ENCODE results near the gene ATP1B1.

ATP1B1 gene

DNA sequence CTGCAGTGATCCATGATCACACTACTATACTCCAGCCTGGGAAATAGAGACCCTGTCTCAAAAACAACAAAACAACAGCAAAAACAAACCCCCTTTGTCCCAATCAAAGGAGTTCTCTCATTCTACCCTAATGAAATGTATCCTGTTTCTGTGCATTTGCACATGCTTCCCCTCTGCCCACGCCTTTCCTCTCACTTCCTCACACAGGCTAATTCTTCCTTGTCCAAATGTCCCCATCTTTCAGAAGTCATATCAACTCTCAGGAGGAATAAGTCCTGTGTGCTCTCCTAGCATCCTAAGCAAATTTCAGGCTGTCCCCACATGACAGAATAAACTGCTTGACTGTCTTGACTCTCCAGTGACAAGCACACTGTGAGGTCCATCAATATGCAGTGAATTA, 8.1 kb upstream of the ATP1B1 start:
- no peak for DNase-seq

DNA sequence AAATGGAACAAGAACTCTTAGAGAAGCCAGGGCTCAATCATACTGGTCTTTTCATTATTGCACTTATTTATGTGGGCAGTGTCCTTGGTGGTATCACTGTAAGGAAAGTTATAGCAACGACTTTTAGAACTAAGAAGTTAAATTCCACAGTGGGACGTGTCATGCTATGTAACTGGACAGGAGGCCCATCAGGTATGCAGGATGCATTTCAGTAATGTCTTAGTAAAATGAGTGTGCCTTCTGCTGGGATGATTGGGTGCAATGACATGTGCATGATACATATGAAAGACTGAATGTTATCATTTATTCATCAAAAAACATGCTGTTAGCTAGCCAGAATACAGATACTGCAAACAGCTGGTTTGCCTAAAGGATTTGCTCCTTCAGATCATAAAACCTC, 6.9 kb upstream of the ATP1B1 start:
- DNase-seq: no peak

DNA sequence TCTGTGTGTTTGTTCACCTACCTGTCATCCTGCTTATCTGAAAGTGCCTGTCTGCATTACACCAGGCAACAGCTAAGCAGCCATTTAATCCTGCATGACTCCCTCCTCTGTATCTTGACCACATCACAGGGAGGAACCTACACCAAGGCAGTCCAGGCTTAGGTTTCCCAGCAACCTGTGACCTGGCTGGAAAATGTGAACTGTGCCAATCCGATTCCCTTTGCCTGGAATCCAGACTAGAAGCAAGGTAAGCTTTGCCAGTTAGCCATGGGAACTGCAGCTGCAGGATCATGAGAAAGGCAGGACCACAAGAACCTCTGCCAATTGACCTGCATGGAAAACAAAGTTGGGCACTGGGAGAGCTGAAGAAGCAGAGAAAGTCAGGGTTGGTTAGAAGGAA, 6.3 kb upstream of the ATP1B1 start:
- no peak for DNase-seq

DNA sequence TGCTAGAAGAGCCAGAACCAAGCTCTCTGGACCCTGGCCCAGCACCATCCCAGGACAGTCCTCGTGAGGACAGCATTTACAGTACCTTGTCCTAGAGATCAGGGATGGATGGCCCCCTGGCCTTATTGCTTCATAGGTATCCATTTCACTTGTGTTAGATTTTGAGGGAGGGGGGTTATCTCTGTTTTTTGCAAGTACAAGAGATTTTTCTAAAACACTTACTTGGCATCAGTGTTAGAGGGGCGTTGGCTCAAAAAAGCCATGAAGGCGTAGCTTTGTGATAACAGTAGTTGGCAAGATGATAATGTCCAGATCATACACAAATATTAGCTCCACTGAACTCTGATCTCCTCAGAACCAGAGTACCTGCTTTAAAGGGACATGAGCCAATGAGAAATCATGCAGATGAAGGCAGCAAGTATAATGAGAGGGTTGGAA, 5.8 kb upstream of the ATP1B1 start:
- no peak for DNase-seq

DNA sequence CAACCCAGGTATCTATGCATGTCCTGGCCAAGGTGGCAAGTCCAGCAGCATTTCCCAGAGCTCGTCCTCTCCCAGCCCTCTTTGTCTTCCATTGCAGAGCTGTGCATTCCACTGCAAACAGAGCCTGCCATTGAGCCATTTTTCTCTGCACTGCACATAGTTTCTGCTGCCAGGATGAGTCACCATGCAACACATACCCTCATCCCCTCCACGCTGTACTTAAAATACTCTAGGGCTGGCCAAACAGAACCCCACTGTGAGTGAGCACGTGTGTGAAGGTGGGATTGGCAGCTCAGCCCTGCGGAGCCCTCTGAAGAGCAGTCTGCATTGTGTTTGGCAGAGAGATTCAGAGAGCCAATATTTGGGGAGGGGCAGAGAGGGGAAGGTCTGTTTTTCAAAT, 3.9 kb upstream of the ATP1B1 start:
- DNase-seq: no peak

DNA sequence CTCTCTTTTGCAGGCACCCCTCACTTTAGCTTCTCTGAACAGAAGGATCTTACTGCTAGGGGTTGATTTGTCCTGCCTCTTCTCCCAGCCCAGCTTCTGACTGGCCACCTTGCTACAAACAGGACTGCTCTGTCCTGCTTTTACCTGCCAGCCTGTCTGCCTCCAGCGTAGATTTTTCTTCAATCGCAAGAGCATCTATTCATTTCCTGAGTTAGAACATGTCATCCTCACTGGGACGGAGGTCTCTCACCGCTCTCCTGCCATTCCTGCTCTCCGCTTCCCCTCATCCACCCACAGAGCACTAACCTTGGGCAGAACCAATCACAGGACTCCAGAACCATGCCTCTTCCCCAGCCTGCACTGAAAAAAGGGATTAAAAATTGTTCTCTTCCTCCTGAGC, 3.5 kb upstream of the ATP1B1 start:
- DNase-seq: no peak

DNA sequence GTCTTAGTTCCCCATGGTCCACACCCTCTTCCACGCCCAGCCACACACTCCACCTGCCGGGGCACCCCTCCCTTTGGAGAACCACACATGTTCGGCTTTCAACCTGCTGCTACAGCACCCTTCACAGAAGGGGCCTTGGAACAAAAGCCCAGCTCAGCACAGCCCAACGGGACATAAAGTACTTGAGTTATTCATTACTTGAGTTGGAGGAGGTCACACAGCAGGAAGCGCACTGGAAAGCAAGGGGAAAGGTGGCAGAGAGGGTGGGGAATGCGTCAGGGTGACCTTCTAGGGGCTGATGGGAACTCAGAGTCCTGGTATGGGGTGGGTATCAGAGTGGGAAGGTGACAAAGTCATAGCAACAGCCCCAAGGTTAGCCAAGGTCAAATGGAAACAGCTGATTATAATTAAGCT, 3.0 kb upstream of the ATP1B1 start:
- DNase-seq: no peak

DNA sequence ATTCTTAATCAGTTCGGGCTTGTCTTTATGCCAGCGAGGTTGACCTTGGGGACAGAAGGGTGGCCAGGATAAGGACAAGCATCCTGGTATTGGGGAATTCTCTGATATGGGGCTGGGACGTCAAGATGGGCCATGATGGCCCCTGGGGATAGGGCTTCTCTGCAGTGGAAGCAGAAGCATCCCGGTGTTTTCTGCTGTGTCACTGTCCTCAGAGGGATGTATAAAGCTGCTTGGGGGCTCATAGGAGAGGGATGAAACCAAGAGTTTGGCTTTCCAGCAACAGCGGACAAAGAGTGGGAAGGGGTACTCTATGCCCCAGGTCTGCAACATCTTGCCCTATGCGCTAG, 1.4 kb upstream of the ATP1B1 start:
- no peak for DNase-seq

DNA sequence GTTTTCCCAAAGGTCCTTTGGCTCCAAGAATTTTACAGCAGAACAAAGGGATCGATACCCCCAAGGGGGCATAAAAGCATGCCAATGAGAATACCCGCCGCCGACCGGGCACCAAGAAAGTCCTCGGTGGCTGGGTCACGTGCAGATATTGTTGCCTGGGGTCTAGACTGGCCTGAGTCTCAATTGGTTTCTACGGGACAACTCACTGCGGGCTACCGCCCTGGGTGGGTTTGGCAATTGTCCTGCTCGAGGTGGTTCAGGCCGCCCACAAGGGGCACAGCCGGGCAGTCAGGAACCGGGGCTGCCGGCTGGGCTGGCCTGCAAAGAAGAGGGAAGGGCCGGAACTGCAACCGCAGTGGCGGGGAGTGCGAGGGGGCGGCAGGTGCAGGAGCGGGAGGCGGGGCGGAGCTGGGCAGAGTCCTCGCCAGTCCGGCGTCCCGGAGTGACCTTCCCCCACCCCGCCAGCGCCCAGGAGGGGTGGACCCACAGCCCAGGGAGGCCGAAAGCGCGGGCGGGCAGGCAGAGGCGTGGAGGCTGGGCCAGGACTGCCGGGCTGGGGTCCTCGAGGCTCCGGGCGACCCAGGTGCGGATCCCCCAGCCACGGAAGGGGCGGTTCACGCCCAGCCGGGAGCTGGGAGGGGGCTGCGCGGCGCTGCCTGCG, 926 bp upstream of the ATP1B1 start:
- DNase-seq: peak; percentile 10

DNA sequence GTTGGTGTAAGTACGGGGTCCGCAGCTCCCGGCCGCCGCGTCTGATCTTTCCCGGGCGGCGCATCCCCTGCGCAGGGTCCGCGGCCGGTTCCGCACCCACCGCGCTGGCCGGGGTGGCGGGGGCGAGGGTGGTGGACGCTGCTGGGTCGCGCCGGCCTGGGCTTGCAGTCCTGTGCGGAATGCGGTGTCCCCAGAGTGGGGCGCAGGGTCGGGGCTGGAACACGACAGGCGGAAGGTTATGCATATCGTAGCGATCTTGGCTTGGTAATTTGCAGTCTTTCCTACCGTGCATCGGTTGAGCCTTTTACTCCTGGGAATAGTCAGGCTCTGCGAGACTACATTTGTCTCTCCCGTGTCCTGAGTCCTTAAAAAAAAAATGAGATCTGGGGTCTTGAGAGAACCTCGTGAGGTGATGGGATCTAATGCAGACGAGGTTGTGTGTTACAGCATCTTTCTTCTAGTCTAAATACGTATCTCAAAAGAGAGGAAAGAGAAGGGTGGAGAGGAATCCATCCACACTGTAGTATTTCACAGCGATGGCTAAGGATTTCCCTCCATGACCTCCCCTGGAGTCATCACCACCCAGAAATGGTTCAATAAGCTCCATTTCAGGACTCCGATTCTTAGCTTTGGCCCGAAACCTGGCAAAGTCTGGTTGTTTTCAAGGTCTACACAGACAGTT, 572 bp downstream of the ATP1B1 start:
- no peak for DNase-seq

DNA sequence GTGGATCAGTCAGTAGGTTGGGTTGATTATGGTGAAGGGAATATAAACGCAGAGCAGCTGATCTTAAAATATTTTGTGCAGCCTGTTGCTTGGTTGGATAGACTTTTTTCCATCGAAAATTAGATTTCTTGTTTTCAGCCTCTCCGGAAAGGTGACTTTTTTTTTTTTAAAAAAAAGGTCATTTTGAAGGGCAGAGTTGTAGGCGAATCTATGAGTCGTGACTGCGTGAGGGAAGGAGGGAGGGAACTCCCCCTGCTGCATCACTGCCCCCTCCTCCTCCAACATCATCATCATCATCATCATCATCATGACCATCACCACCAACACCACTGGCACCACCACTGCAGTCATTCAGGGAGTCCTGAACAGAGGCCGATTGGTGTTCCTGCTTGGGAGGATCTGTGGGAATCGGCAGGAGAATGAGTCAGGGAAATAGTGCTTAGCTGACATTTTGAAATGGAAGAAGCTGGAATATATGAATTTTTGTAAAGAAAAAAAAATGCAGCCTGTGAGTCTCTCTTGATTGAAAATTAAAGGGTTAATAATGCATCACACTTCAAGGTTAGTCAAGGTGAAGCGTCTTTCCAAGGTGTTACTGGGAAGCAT, 1.2 kb downstream of the ATP1B1 start:
- DNase-seq: no peak

DNA sequence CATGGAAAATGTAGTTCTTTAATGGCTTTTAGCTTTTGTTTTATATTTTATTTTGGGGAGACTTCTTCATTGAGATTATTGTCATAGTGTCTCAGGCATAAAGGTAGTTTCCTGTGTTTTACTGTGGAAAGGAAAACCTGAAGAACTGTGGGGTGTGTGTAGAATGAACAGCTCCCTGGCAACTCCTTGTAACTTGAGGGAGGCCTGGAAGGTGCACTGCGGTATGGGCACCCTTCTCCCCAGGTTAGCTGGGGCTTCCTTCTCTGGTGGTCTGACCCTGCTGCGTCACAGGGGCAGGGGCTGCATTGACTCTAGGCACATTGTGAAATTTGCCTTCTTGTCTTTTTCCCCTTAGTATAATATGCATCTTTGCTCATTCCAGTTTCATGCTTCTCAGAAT, 1.7 kb downstream of the ATP1B1 start:
- no peak for DNase-seq

DNA sequence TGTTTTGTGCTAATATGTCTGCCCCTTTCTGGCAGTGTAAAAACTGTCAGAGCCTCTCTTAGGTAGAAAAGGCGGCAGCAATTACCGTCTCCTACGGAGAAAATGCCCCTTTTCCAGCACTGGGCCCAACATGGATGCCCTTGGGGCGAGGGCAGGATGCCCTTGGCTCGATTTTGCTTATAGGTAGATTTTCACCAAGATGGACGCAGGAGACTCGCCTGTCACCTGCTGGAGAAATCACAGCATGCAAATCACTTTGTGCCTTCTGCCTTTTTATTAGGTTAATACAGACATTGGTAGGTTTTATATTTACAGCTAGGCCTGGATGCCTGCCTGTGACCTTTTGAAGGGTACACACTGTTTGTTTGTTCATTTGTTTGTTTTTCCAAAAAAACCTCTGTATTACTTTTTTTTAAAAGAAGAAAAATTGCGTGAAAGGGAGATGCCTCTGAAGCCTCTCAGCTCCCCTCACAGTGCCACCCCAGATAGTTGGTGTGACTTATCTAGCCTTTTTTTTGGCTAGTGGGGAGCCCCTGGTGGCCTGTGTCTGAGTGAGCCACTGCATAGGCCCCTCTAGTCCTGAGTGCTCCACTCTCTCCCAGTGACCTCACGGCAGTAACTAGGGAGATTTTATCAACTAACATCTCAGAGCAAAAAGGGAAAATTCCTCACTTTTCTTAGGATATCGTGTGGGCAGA, 2.5 kb downstream of the ATP1B1 start:
- no peak for DNase-seq

DNA sequence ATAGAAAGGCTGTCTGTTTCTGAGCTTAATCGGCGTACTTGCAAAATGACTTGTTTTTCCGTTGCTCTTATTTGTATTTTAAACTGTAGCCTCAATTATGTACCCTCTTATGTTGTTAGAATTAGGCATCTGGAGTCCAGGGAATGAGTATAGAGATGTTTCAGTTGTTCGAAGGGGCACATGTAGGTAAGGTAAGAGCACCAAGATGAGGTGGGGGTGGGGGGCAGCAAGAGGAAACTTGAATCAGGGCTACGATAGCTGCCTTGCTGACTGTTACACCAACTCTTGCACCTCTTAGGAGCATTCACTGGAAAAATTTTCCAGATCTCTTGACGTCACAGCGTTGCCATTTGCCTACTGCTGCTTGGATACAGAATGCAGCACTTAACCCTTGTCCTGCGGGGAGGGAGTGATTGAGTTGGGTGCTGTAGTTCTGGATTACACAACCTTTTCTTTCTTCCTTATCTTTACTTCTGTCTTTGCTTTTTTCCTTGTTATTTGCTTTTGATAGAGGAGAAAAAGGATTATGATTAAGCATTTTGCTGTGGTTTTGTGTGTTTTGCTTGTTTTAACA, 3.2 kb downstream of the ATP1B1 start:
- DNase-seq: no peak

DNA sequence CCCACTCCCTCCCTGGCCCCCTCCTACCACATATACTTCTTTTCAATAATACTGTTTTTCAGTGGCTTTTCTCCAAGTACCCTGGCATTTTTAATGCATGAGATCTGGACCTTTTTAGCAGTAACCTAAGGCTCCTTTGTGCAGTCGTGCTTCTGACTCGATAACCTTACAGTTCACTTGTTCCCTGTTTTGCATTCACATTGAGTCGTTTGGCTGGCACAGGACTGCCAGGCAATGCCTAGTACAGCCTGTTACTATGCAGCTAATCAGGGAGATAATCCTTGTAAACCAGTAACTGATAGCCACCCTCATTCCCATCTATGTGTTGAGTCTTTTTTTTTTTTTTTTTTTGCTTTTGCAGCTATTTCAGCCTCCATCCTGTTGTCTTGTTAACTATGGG, 3.7 kb downstream of the ATP1B1 start:
- no peak for DNase-seq

DNA sequence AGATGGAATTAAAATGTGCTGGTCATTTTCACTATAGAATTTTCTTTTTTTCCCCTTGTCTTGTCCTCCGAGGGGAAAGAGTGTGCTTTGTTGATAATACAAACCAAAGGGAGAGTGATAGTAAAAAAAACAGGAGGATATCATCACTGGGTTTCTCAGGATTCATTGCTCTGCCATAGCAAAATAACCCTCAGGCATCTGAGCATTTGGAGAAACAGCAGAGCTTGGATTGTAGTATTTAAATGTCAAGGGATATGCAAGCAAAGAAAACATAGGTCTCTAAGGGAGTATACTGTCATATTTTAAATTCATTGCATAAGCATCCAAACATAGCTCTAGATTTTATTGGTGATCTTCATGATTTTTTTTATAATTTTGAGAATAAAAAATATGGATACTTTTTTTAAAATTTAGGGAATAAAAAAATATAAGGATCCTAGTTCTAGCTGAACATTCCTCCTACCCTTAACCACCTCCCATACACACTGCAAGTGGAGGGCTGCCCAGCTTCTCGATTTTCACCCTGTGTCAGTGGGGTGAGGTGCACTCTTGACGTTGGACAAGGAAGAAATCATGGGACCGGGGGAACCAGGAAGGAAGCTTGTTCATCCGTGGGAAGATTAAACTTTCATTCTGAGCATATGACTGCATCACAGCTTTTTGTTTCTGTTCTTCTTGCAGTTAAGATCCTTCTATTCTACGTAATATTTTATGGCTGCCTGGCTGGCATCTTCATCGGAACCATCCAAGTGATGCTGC, 4.4 kb downstream of the ATP1B1 start:
- DNase-seq: no peak

DNA sequence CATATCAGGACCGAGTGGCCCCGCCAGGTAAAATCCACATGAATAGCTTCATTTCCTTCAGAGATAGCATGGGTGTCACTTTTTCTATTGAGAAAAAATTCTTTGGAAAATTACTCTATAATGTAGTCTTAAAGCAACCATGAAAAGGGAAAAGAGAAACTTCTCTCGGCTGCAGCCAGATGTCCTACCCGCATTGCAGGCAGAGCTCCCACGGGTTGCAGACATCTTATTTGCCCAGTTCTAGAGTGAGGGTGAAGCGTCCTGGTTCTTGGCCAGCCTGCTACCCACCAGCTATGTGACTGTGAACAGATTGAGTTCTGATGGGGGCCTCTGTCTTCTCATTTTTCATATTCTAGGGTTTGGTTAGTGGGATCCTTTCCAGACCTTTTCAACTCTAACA, 5.0 kb downstream of the ATP1B1 start:
- DNase-seq: no peak

DNA sequence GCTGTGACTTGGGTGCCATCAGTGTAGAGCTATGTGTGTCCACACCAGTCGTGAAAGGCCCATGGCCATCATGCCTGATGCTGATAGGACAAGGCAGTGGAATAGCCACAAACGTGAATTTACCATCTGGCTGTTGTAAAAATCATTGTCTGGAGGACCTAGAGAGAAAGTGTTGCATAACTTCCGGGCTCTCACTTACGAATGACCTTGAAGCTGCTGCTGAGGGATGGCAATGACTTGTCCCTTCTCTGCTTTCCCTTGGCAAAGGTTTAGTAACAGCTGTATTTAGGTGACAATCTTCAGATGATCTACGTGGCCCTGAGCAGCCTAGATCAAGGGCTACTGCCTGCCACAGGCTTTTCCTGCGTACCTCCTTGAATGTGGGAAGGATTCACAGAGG, 5.8 kb downstream of the ATP1B1 start:
- DNase-seq: no peak

DNA sequence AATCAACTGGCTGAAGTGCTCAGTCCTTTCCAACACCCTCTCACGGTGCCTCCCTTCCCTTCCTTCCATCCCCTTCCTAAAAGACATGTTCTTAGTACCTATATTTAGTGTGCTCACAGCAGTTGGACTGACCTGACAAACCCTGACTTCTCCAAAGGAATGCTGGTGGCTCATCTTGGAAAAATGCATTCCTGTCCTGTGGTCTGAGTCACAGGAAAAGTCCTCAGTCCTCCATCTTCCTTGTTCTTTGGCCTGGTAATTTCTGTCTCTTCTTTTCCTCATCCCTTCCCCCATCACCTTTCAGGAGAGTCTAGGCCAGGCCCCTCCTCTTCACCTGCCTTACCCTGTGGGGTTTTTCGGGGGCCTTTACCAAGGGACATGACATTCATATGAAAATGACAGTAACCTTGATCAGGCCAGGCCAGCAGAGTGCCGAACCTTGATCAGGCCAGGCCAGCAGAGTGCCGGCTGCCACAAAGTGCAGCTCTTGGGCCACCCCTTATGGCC, 7.2 kb downstream of the ATP1B1 start:
- DNase-seq: no peak

DNA sequence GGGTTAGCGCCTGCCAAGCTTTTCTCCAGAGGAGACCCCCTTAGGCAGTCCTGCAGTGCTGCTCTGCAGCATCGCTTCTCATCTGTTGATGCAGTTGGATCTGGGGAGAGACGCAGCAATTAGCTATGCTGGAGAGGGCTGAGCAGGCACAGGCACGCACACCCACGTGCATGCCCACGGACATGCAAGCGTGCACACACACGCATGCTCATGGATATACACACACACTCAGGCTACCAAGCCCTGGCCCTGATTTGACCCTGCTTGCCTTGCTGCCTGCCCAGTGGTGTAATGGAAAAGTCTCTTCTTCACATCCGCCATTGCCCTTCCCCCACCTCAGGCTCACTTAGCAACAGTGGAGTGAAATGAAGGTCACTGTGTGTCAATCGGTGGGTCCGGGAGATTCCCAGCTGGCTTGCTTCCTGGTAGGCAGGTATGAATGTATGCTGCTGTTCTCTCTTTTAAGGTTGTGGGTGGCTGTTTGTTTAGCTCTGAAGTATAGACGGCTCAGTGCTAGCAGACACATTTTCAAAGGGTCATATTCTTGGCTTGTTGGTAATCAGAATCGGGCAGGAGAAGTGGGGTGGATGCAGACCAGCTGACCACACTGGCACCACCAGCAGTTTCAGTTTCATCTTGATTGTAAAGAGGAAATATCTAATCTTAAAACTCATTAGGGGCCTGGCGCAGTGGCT, 9.5 kb downstream of the ATP1B1 start:
- DNase-seq: no peak

DNA sequence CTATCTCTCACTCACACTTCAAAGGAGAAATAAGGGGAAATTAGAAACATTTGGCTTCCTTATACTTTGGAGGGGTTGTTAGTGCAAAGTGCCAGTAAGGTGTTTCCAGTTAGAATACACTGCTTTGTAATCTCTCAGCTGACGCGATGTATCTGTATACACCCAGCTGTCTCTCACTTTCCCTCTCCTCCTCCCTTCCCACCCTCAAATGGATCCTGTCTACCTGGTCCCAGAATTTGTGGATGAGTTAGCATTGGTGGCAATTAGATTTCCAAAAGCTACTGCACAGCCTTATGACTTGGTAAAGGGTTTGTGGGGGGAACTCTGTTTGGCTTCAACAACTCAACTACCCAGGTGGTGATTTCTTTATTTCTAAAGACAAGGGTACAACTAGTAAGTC, 10.5 kb downstream of the ATP1B1 start:
- no peak for DNase-seq

DNA sequence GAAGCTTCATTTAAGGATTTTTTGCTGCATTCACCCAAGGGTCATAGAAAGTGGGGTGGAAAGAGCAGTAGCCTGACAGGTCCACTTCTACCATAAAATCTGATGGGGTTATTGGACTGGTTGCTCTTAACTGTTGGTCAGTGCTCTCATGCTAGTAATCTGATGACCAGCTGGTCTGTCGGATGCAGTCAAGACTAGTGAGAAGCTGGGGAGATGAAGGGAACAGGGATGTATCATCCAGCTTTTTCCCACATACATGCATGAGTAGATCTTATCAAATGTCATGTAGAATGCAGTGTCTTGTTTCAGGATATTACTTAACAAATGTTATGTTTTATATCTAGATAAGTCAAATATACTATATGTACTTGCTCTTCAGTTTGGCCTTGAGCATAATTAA, 11.1 kb downstream of the ATP1B1 start:
- DNase-seq: no peak

Data from DMS 273 treated with DMSO at 0.1 percent for 48 hours (cell line).